ENCODE measurements around the gene SLC6A11.

Gene SLC6A11

GRCh38 chr3:10778492-10779292, 37.3 kb upstream of the SLC6A11 start:
- Histone ChIP-seq H2AFZ (ENCODE audit: low read depth, low read length) (no peak overlapping the region), H3K36me3 (ENCODE audit: insufficient read depth, low read length) (no peaks in the 10 kb centered on the region), H3K4me3 (ENCODE audit: low read length) (no peak overlapping the region), H3K27me3 (ENCODE audit: insufficient read depth, low read length) (no peaks in the 10 kb centered on the region), H3K9me3 (ENCODE audit: low read length) (no peaks in the 10 kb centered on the region), H3K4me1 (ENCODE audit: insufficient read depth, low read length) (no peaks in the 10 kb centered on the region)

DNA sequence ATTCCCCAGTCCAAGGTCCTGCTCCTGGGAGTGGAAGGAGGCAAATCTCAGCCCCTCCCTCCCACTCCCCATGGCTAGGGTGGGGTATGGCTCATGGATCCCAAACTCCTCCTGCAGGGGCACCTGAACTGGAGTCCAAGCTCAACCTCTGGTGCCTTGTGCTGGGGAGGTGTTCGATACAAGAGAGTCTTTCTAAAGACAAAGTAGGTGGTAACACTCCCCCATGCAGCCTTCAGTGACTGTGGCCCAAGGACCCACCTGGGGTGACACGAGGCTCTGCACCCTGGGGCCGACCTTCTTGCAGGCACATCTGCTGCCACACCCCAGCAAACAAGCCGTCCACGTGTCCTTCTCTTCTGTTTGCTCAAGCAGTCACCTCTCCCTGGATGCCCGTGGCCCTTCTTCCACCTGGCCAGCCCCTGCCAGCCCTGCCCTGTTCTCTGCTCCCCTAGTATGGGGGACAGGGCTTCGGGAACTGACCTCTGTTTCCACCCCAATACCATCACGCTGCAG, 36.7 kb upstream of the SLC6A11 start:
- H3K9me3 ChIP-seq (ENCODE audit: low read length) = no peaks in the 10 kb centered on the region
- H2AFZ ChIP-seq (ENCODE audit: low read depth, low read length) = no peak overlapping the region

GRCh38 chr3:10780243-10780642, 35.8 kb upstream of the SLC6A11 start:
- no peaks in the 10 kb centered on the region for H3K36me3 ChIP-seq (ENCODE audit: insufficient read depth, low read length)
- no peaks in the 10 kb centered on the region for H3K9me3 ChIP-seq (ENCODE audit: low read length)
- no peaks in the 10 kb centered on the region for H3K4me1 ChIP-seq (ENCODE audit: insufficient read depth, low read length)
- no peaks in the 10 kb centered on the region for H3K27me3 ChIP-seq (ENCODE audit: insufficient read depth, low read length)
- no peak overlapping the region for H2AFZ ChIP-seq (ENCODE audit: low read depth, low read length)
- H3K4me3 ChIP-seq (ENCODE audit: low read length) = no peak overlapping the region

More for the DNA sequence above, 36.7 kb upstream of the SLC6A11 start:
- Histone ChIP-seq H3K4me1 (ENCODE audit: insufficient read depth, low read length) (no peaks in the 10 kb centered on the region), H3K36me3 (ENCODE audit: insufficient read depth, low read length) (no peaks in the 10 kb centered on the region), H3K27me3 (ENCODE audit: insufficient read depth, low read length) (no peaks in the 10 kb centered on the region), H3K4me3 (ENCODE audit: low read length) (no peak overlapping the region)

- Histone ChIP-seq H3K9me3 (ENCODE audit: low read length) (no peaks in the 10 kb centered on the region), H3K36me3 (ENCODE audit: insufficient read depth, low read length) (no peaks in the 10 kb centered on the region), H2AFZ (ENCODE audit: low read depth, low read length) (no peak overlapping the region), H3K4me1 (ENCODE audit: insufficient read depth, low read length) (no peaks in the 10 kb centered on the region), H3K4me3 (ENCODE audit: low read length) (no peak overlapping the region), H3K27me3 (ENCODE audit: insufficient read depth, low read length) (no peaks in the 10 kb centered on the region)
Observed at GRCh38 chr3:10780922-10781321, 35.1 kb upstream of the SLC6A11 start.

GRCh38 chr3:10781981-10782380, 34.0 kb upstream of the SLC6A11 start:
- no peak overlapping the region for H3K4me3 ChIP-seq (ENCODE audit: low read length)
- no peaks in the 10 kb centered on the region for H3K4me1 ChIP-seq (ENCODE audit: insufficient read depth, low read length)
- H3K27me3 ChIP-seq (ENCODE audit: insufficient read depth, low read length) = no peaks in the 10 kb centered on the region
- no peaks in the 10 kb centered on the region for H3K36me3 ChIP-seq (ENCODE audit: insufficient read depth, low read length)
- no peaks in the 10 kb centered on the region for H3K9me3 ChIP-seq (ENCODE audit: low read length)
- no peak overlapping the region for H2AFZ ChIP-seq (ENCODE audit: low read depth, low read length)

DNA sequence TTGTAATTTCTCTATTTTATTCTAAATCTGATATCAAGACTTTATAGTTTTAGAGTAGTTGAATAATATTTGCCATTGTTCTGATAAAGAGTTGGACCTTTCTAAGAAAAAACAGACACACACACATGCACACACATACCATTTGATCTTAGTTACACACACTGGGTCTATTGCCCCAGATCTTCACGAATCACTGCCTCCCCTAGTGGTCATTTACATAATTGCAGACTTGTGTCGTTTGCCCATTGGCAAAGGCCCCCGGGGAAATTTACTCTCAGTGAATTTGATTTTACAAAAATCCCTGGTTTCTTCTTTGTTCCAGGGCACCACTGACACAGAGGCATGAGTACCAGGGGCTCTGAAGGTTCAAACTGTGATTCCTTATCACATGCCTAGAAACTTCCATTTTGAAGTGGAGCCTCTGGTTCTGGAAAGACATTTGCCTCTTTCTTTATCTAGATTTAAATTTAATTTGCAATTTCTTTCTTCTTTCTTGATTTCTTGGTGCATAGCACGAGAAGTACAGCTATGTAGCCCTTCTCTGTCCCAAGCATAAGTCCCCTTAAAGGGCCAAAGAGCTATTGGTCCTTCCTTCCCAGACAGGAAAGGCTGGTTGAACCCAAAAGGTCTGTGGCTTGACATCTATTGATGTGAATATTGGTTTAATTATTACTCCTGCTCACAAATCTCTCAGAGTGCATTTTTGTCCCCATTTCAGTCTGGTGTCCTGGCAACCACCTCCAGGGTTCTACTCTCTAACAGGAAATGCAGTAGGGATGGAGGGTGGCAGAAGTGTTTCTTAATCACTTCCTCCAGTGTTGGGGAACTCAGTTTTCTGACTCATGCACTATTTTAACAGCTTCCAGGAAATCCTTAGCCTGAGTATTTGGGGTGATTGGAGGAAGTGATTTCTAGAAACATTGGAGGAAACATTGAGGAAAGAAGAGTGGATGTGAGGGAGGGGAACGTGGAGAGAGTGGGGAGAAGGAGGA, 32.4 kb upstream of the SLC6A11 start:
- Histone ChIP-seq H3K9me3 (ENCODE audit: low read length) (no peaks in the 10 kb centered on the region), H3K4me1 (ENCODE audit: insufficient read depth, low read length) (no peaks in the 10 kb centered on the region), H3K27me3 (ENCODE audit: insufficient read depth, low read length) (no peaks in the 10 kb centered on the region), H3K36me3 (ENCODE audit: insufficient read depth, low read length) (no peaks in the 10 kb centered on the region), H3K4me3 (ENCODE audit: low read length) (no peak overlapping the region), H2AFZ (ENCODE audit: low read depth, low read length) (no peak overlapping the region)

DNA sequence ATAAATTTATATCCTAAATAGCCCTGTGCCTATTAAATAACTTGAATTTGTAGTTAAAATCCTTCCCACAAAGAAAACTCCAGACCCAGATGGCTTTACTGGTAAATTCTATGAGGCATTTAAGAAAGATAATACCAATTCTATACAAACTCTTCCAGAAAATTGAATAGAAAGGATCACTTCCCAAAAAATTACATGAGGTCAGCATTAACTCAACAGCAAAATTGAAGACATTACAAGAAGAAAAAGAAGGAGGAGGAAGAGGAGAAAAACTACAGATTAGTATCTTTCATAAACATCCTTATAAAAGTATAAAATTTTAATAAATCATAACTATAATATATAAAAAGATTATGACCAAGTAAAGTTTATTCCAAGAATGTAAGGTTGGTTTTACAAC, 29.4 kb upstream of the SLC6A11 start:
- no peak overlapping the region for H3K4me3 ChIP-seq (ENCODE audit: low read length)
- no peak overlapping the region for H2AFZ ChIP-seq (ENCODE audit: low read depth, low read length)
- no peaks in the 10 kb centered on the region for H3K36me3 ChIP-seq (ENCODE audit: insufficient read depth, low read length)
- H3K4me1 ChIP-seq (ENCODE audit: insufficient read depth, low read length) = no peaks in the 10 kb centered on the region
- no peaks in the 10 kb centered on the region for H3K9me3 ChIP-seq (ENCODE audit: low read length)
- H3K27me3 ChIP-seq (ENCODE audit: insufficient read depth, low read length) = no peaks in the 10 kb centered on the region

GRCh38 chr3:10788451-10788850, 27.6 kb upstream of the SLC6A11 start:
- Histone ChIP-seq H3K4me1 (ENCODE audit: insufficient read depth, low read length) (no peaks in the 10 kb centered on the region), H2AFZ (ENCODE audit: low read depth, low read length) (no peak overlapping the region), H3K9me3 (ENCODE audit: low read length) (no peaks in the 10 kb centered on the region), H3K4me3 (ENCODE audit: low read length) (no peak overlapping the region), H3K36me3 (ENCODE audit: insufficient read depth, low read length) (no peaks in the 10 kb centered on the region), H3K27me3 (ENCODE audit: insufficient read depth, low read length) (no peaks in the 10 kb centered on the region)

GRCh38 chr3:10790713-10791112, 25.3 kb upstream of the SLC6A11 start:
- Histone ChIP-seq H3K9me3 (ENCODE audit: low read length) (no peaks in the 10 kb centered on the region), H3K27me3 (ENCODE audit: insufficient read depth, low read length) (no peaks in the 10 kb centered on the region), H3K36me3 (ENCODE audit: insufficient read depth, low read length) (no peaks in the 10 kb centered on the region), H3K4me1 (ENCODE audit: insufficient read depth, low read length) (no peaks in the 10 kb centered on the region), H2AFZ (ENCODE audit: low read depth, low read length) (no peak overlapping the region), H3K4me3 (ENCODE audit: low read length) (no peak overlapping the region)

GRCh38 chr3:10792208-10792607, 23.8 kb upstream of the SLC6A11 start:
- Histone ChIP-seq H3K4me3 (ENCODE audit: low read length) (no peak overlapping the region), H3K9me3 (ENCODE audit: low read length) (no peaks in the 10 kb centered on the region), H3K36me3 (ENCODE audit: insufficient read depth, low read length) (no peaks in the 10 kb centered on the region), H3K4me1 (ENCODE audit: insufficient read depth, low read length) (no peaks in the 10 kb centered on the region), H3K27me3 (ENCODE audit: insufficient read depth, low read length) (no peaks in the 10 kb centered on the region), H2AFZ (ENCODE audit: low read depth, low read length) (no peak overlapping the region)

DNA sequence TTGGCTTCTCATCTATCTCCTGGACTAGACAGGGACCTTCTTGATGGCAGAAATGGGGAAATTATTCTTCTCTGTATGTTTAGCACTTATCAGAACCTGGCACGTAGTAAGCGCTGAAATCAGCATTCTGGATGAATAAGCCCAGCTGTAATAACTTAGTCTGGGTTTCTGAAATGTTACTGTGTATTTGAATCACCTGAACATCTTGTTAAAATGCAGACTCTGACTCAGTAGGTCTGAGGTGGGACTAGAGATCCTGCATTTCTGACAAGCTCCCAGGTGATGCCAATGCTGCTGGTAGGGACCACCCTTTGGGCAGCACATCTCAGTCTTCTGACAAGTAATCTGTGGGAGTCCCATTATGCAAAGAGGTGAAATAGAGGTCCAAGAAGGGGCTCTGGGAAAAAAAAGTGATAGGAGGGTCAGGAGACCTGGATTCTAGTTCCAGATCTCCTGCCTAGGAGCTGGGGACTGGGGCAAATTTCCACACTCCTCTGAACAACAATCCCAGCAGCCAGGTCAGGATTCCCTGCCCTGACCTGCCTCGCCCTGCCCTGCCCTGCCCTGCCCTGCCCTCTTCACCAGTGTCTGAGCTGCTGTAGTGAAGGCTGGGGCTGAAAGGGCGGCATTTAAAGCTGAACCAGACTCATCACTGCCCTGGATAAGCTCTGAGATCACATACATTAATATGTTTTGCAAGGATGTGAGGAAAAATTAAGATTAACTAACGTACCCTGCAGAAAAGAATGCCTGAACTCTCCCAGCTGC, 17.2 kb upstream of the SLC6A11 start:
- Histone ChIP-seq H3K9me3 (ENCODE audit: low read length) (no peaks in the 10 kb centered on the region), H3K36me3 (ENCODE audit: insufficient read depth, low read length) (no peaks in the 10 kb centered on the region), H2AFZ (ENCODE audit: low read depth, low read length) (no peak overlapping the region), H3K4me3 (ENCODE audit: low read length) (no peak overlapping the region), H3K27me3 (ENCODE audit: insufficient read depth, low read length) (no peaks in the 10 kb centered on the region), H3K4me1 (ENCODE audit: insufficient read depth, low read length) (no peaks in the 10 kb centered on the region)

DNA sequence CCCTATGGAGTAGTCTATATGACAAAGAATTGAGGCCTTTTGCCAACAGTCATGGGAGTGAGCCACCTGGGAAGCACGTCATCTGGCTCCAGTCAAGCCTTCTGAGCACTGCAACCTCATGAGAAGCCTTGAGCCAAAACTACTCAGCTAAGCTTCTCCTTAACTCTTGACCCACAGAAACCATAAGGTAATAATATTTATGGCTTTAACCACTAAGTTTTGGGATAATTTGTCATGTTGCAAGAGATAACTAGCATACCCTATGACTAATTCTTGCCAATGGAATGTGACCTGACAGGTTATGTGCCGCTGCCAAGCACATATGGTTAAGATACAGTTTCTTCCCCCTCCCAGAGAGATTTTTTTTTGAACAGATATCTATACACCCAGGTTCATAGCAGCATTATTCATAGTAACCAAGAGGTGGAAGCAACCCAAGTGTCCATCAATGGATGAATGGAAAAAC, 11.8 kb upstream of the SLC6A11 start:
- Histone ChIP-seq H2AFZ (ENCODE audit: low read depth, low read length) (no peak overlapping the region), H3K36me3 (ENCODE audit: insufficient read depth, low read length) (no peaks in the 10 kb centered on the region), H3K4me1 (ENCODE audit: insufficient read depth, low read length) (no peaks in the 10 kb centered on the region), H3K9me3 (ENCODE audit: low read length) (no peaks in the 10 kb centered on the region), H3K4me3 (ENCODE audit: low read length) (no peak overlapping the region), H3K27me3 (ENCODE audit: insufficient read depth, low read length) (no peaks in the 10 kb centered on the region)
